Measurements from ENCODE around the gene ZNF692.
"Not testable (repeated sequence)": the region's sequence is repeated elsewhere in the genome, so short reads cannot be mapped to it uniquely, and the experiment has no call there.

GRCh38 chr1:248830718-248831017, 28.2 kb downstream of the ZNF692 start:
- not testable (repeated sequence) for TF ChIP-seq EZH2 (IDR thresholded peaks at IDR 0.05)
- TF ChIP-seq, protein P1, sequence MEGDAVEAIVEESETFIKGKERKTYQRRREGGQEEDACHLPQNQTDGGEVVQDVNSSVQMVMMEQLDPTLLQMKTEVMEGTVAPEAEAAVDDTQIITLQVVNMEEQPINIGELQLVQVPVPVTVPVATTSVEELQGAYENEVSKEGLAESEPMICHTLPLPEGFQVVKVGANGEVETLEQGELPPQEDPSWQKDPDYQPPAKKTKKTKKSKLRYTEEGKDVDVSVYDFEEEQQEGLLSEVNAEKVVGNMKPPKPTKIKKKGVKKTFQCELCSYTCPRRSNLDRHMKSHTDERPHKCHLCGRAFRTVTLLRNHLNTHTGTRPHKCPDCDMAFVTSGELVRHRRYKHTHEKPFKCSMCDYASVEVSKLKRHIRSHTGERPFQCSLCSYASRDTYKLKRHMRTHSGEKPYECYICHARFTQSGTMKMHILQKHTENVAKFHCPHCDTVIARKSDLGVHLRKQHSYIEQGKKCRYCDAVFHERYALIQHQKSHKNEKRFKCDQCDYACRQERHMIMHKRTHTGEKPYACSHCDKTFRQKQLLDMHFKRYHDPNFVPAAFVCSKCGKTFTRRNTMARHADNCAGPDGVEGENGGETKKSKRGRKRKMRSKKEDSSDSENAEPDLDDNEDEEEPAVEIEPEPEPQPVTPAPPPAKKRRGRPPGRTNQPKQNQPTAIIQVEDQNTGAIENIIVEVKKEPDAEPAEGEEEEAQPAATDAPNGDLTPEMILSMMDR (IDR thresholded peaks at IDR 0.05) = not testable (repeated sequence)

Data from neural progenitor cell (in vitro differentiated cells).